Tibial nerve (tissue), 3 donors: ENCODE measurements around the gene EPGN.

Source experiments
- CTCF ChIP-seq, 5 experiments: fragments of 200-600 bp in 3 of 5; fragments of 450-650 bp in 2 of 5; sonication (generic) in 3 of 5; IDR thresholded peaks; one replicate each; pipeline ENCODE4 v1.5.1; 2016 to 2019; ENCODE audit warnings: antibody characterized with exemption in 5 of 5, mild to moderate bottlenecking in 3 of 5, moderate library complexity in 2 of 5
- POLR2A ChIP-seq, 2 donors: fragments of 450-650 bp; IDR thresholded peaks; one replicate each; pipeline ENCODE4 v1.6.1; 2017; ENCODE audit warnings: antibody characterized with exemption in 2 of 2, mild to moderate bottlenecking in 2 of 2, moderate library complexity in 2 of 2

GRCh38 chr4:74307170-74307569, 1.1 kb upstream of the EPGN start:
- TF ChIP-seq POLR2A (IDR thresholded peaks at IDR 0.05), result no peak
- TF ChIP-seq CTCF (IDR thresholded peaks at IDR 0.05), result no peak
